Activated CD8-positive, alpha-beta T cell treated with anti-CD3 and anti-CD28 coated beads, Interleukin-2, amount 10 ng/mL, durations not matched to agents 7 days and 5 days (primary cell): ENCODE results near the gene LIX1L. TPM values are rescaled to one million over a fixed set of nuclear protein-coding genes. Genes with fewer than 3 reads are reported as not detected.

Experiments
- ATAC-seq: fragments of 150-1000 bp; cut with Tn5 transposase; one replicate; pipeline ENCODE4 v1.10.0; 2021; ENCODE audit warnings: moderate library complexity
- CTCF ChIA-PET: fragments of 350-600 bp; sonication (Branson Sonifier 250); formaldehyde crosslinking; loops from one replicate; lab custom pipeline; 2021; ENCODE audit warnings: antibody characterized with exemption; lab: Charles Lee
- POLR2A ChIA-PET: fragments of 350-600 bp; sonication (Branson Sonifier 250); formaldehyde crosslinking; loops from one replicate; lab custom pipeline; 2021; ENCODE audit warnings: antibody characterized with exemption; lab: Charles Lee
- DNase-seq: peaks from one replicate; pipeline ENCODE4 v3.0.0-alpha.2; 2020
- H3K27ac Mint-ChIP-seq: one replicate; pipeline ENCODE4 v1.8.0; 2021; ENCODE audit warnings: mild to moderate bottlenecking, mixed read lengths
- H3K27me3 Mint-ChIP-seq: one replicate; pipeline ENCODE4 v1.8.0; 2021; ENCODE audit warnings: low read depth, mixed read lengths
- H3K36me3 Mint-ChIP-seq: one replicate; pipeline ENCODE4 v1.8.0; 2021; ENCODE audit warnings: low read depth, mixed read lengths
- H3K4me1 Mint-ChIP-seq: one replicate; pipeline ENCODE4 v1.8.0; 2021; ENCODE audit warnings: low read depth, mixed read lengths
- H3K4me3 Mint-ChIP-seq: one replicate; pipeline ENCODE4 v1.8.0; 2021; ENCODE audit warnings: mild to moderate bottlenecking, mixed read lengths
- H3K9me3 Mint-ChIP-seq: one replicate; pipeline ENCODE4 v1.8.0; 2022; ENCODE audit warnings: mixed read lengths; ENCODE audit not compliant: insufficient read depth
- total RNA-seq, 2 experiments: library from RNA; stranded (reverse); gene quantifications; one replicate each; pipeline ENCODE4 v1.2.3, GENCODE V29; 2021

LIX1L gene
- total RNA-seq, 2 experiments from 2014 or later, result 45.8 to 48.4 TPM

DNA sequence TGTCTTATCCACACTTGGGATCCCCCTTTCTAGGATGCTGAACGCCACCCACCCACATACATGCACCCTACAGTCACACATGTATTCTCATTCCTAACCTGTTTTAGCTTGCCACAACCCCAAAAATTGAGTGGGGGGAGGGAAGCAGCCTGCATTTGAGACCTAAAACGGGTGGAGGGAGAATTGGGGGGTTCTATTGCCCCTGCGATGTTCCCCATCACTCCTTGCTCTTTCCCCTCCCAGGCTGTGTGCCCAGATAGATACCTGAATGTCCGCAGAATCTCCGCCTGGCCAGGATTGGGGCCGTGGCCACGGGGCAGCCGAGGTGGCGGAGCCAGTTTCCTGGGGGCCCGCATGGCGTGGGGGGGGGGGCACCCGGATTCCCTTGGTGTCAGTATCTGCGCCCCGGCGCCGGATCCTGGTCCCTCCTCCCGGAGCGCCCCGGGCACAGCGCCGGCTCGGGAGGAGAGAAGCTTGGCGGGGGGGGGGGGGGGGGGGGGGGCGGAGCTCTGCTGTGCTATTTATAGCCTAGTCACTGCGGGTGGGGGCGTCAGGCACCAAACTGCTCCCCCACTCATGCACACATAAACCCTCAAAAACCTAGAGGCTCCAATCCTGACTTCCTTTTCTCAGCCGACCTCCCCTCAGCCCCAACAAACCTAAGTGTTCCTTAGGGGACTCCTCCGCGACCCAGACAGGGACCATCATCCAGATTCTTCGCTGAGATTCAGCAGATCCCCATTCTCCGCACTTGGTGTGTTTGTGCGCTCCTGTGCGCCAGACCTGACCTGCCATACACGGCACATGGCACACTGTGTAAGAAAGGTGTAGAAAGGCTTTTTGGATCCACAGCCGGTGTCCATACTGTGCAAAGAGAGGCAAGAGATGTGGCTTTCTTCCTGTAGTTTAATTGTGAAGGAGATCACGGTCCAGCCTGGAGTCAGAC lies 4.6 kb upstream of the LIX1L start:
- Mint-ChIP-seq H3K4me1 (peaks cover 63% of the 10 kb centered on the region), H3K27me3 (no peaks in the 10 kb centered on the region), H3K4me3 (peak overlapping the region; percentile 93), H3K27ac (peak overlapping the region; percentile 84), H3K9me3 (no peaks in the 10 kb centered on the region), H3K36me3 (peaks cover 10% of the 10 kb centered on the region)
- peak; percentile 38 for DNase-seq
- POLR2A ChIA-PET, result interaction anchor here (2.4 to 3.2 kb wide), 2 partner anchors 17 to 35 kb away, joined by 14 to 58 read pairs; partner anchors contain the start of gene RBM8A
- CTCF ChIA-PET, result interaction anchor here (1.0 to 7.3 kb wide), 7 partner anchors 11 to 116 kb away, joined by 3 to 98 read pairs (median 19); partner anchors contain the start of genes ITGA10, NUDT17 and RBM8A
- no peak for ATAC-seq

DNA sequence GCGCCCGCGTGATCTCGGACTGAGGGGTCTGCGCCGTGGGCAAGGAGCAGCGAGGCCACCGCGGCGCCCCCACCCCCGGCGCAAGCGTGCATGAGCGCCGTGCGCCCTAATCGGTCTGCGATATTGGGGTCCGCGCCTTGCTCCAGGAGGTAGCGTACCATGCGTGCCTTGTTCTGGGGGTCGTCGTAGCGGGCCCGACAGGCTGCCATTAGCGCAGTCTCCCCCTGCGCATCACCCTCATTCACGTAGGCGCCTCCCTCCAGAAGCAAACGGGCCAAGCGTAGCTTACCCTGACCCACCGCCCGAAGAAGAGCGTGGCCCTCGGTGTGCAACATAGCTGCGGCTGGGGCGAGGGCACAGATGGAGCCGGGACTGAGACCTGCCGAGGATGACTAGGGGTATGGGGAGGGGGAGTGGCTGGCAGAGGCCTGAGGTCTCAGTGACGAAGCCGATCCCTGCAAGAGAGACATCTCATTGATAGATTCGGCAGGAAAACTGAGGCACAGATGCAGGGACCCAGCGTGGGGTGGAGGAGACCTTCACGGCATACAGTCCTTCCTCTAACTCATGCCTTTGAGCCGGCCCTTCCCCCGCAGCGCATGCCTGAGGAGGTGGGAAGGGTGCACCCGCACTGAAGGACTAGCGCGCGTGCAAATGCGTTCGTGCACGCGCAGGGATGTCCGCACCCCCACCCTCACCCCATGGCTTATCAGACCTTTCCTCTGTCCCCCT lies 3.8 kb upstream of the LIX1L start:
- no peaks in the 10 kb centered on the region for H3K27me3 Mint-ChIP-seq
- DNase-seq (peak; percentile 63), ATAC-seq (no peak)
- H3K36me3 Mint-ChIP-seq, result peaks cover 3% of the 10 kb centered on the region
- no peaks in the 10 kb centered on the region for H3K9me3 Mint-ChIP-seq
- H3K27ac Mint-ChIP-seq, result peak overlapping the region; percentile 84
- H3K4me1 Mint-ChIP-seq, result peaks cover 62% of the 10 kb centered on the region
- ChIA-PET POLR2A (interaction anchor here (2.4 kb wide), 1 partner anchor 34 kb away, joined by 14 read pairs; the partner anchor contains the start of gene RBM8A), CTCF (interaction anchor here (6.4 to 7.3 kb wide), 3 partner anchors 17 to 115 kb away, joined by 46 to 98 read pairs (median 52); partner anchors contain the start of genes NUDT17 and RBM8A)
- peak overlapping the region; percentile 87 for H3K4me3 Mint-ChIP-seq

DNA sequence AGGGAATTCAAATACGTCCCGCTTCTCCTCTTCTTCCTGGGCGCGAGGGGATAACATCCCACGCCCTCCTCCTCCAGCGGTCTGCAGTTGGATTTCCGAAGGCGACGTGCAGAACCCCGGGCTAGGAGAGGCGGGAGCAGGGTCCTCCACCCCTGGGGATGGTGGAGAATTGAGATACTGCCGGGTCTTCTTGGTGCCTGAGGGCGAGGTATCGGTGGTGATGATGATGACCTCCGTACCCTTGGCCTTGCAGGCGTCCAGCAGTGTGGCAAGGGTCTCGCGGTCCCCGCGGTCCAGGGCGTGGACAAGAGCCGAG lies 3.2 kb upstream of the LIX1L start:
- no peak for ATAC-seq
- DNase-seq, result no peak
- peak overlapping the region; percentile 84 for H3K27ac Mint-ChIP-seq
- CTCF ChIA-PET, result interaction anchor here (6.4 to 7.3 kb wide), 3 partner anchors 18 to 115 kb away, joined by 46 to 98 read pairs (median 52); partner anchors contain the start of genes NUDT17 and RBM8A
- H3K4me1 Mint-ChIP-seq, result peaks cover 64% of the 10 kb centered on the region
- POLR2A ChIA-PET, result interaction anchor here (1.5 to 2.4 kb wide), 2 partner anchors 18 to 34 kb away, joined by 3 to 14 read pairs; partner anchors contain the start of gene RBM8A
- peak overlapping the region; percentile 87 for H3K4me3 Mint-ChIP-seq
- H3K27me3 Mint-ChIP-seq, result no peaks in the 10 kb centered on the region
- no peaks in the 10 kb centered on the region for H3K9me3 Mint-ChIP-seq
- H3K36me3 Mint-ChIP-seq, result peaks cover 3% of the 10 kb centered on the region

DNA sequence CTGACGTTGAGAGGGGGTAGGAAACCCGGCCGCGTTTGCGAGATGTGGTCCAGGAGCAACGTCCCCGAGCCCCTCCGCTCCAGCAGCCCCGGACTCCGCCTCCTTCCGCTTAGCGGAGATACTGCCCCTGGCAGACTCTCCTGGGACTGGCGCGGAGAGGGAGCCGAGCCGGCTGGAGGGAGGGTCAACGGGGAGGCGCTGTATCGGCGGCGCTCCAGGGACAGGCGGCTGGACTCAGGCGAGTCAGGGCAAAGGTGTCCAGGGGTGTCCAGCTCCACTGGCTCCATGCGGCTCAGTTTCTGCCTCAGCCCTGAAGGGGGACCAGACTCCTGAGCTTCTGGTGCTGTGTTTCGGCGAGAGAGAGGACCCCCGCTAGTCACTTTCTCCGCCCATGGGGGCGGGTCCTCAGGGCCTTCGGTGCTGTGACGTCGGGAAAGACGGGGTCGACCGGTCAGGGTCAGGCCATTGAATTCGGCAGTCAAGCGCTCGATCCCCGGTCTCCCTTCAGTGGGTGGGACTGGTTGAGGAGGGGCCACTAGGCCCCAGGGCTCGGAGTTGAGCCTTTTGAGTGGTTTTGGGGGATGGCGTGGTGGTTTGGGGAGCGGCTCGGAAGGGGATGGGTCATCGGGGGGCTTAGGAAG lies 2.8 kb upstream of the LIX1L start:
- DNase-seq (peak; percentile 63), ATAC-seq (peak; percentile 9)
- H3K4me3 Mint-ChIP-seq, result peak overlapping the region; percentile 87
- H3K9me3 Mint-ChIP-seq, result no peaks in the 10 kb centered on the region
- POLR2A ChIA-PET, result interaction anchor here (1.5 kb wide), 1 partner anchor 18 kb away, joined by 3 read pairs; no protein-coding TSS in a partner anchor
- peaks cover 3% of the 10 kb centered on the region for H3K36me3 Mint-ChIP-seq
- peaks cover 69% of the 10 kb centered on the region for H3K4me1 Mint-ChIP-seq
- H3K27ac Mint-ChIP-seq, result peak overlapping the region; percentile 84
- no peaks in the 10 kb centered on the region for H3K27me3 Mint-ChIP-seq
- CTCF ChIA-PET, result interaction anchor here (1.7 to 7.3 kb wide), 4 partner anchors 18 to 114 kb away, joined by 5 to 98 read pairs (median 49); partner anchors contain the start of genes NUDT17 and RBM8A

DNA sequence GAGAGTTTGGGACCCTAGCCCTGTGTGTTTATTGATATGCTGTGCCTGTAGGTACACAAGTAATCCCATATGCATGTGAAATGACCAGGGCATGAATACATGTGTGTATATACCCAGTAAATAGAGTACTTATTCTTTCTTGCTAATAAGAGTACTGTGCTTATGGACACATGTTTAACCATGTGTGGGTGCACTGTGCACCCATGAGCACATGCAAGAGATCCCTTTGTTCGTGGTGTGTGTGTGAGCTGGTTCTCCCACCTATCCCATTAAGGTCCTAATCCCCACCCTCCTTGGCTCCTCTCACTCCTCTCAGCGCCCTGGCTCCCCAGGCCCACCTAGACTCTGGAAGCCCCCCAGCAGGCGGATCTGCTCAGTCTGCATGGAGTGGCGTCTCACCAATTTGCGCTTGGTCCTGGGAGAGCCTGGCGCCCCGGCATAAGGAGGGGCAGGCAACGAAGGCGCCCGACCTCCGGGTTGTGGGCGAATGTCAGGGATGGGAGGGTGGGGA lies 2.2 kb upstream of the LIX1L start:
- Mint-ChIP-seq H3K27me3 (no peaks in the 10 kb centered on the region), H3K4me3 (peak overlapping the region; percentile 87), H3K27ac (no peak overlapping the region), H3K36me3 (peaks cover under 1% of the 10 kb centered on the region), H3K9me3 (no peaks in the 10 kb centered on the region), H3K4me1 (peaks cover 70% of the 10 kb centered on the region)
- DNase-seq (no peak), ATAC-seq (no peak)
- CTCF ChIA-PET, result interaction anchor here (1.7 to 7.3 kb wide), 4 partner anchors 18 to 71 kb away, joined by 5 to 98 read pairs (median 43); partner anchors contain the start of gene RBM8A
- POLR2A ChIA-PET, result interaction anchor here (1.2 to 1.5 kb wide), 2 partner anchors 19 to 91 kb away, joined by 3 read pairs; no protein-coding TSS in a partner anchor

DNA sequence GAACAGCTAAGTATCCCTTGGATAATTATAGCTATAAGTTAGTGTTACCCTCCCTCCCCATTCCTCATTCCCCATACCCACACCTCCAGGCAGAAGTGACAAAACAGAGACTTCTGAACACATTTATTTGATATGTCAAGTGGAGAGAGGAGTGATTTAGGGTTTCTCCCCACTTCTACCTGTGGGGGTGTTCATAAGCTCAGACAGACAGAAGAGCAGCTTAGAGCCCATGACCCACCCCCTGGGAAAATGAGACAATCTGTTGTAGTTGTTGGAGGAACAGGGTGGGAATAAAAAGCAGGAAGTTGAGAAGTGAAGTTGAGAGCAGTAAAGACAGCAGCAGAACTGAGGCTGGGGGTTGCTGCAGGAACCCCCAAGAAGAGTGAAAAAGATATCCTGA lies 1.5 kb upstream of the LIX1L start:
- CTCF ChIA-PET, result interaction anchor here (1.1 to 7.3 kb wide), 8 partner anchors 10 to 114 kb away, joined by 3 to 46 read pairs (median 6); partner anchors contain the start of genes NUDT17, PEX11B and RBM8A
- ATAC-seq, result no peak
- no peak for DNase-seq
- POLR2A ChIA-PET, result interaction anchor here (1.2 to 3.4 kb wide), 4 partner anchors 20 to 92 kb away, joined by 3 to 42 read pairs (median 8); partner anchors contain the start of gene RBM8A
- Mint-ChIP-seq H3K9me3 (no peaks in the 10 kb centered on the region), H3K4me3 (peak overlapping the region; percentile 17), H3K36me3 (peaks cover 2% of the 10 kb centered on the region), H3K27me3 (no peaks in the 10 kb centered on the region), H3K27ac (no peak overlapping the region), H3K4me1 (peaks cover 75% of the 10 kb centered on the region)

DNA sequence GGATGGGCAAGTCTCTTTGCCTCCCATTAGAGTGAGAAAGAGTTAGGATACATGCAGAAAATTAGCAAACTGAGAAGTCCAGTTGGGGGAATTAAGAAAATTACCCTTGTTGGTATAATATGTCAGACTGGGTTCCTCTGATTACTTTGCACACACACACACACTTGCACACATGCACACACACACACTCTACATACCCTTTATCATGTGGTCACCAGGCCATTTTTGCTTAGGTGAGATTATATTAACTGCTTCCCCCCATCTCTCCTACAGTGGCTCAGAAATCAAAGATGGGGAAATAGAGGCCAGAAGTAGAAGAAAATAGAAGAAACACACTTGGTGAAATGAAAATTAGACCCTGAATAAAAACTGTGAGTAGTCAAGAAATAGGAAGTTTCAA lies 917 bp upstream of the LIX1L start:
- Mint-ChIP-seq H3K36me3 (peaks cover 2% of the 10 kb centered on the region), H3K4me3 (no peak overlapping the region), H3K9me3 (no peaks in the 10 kb centered on the region), H3K27me3 (no peaks in the 10 kb centered on the region), H3K27ac (no peak overlapping the region), H3K4me1 (peaks cover 73% of the 10 kb centered on the region)
- no peak for ATAC-seq
- ChIA-PET POLR2A (interaction anchor here (0.8 to 3.4 kb wide), 7 partner anchors 20 to 93 kb away, joined by 3 to 42 read pairs (median 5); partner anchors contain the start of gene RBM8A), CTCF (interaction anchor here (1.0 to 7.3 kb wide), 12 partner anchors 10 to 114 kb away, joined by 3 to 46 read pairs (median 8); partner anchors contain the start of genes NUDT17, PEX11B, PIAS3 and RBM8A)
- no peak for DNase-seq

DNA sequence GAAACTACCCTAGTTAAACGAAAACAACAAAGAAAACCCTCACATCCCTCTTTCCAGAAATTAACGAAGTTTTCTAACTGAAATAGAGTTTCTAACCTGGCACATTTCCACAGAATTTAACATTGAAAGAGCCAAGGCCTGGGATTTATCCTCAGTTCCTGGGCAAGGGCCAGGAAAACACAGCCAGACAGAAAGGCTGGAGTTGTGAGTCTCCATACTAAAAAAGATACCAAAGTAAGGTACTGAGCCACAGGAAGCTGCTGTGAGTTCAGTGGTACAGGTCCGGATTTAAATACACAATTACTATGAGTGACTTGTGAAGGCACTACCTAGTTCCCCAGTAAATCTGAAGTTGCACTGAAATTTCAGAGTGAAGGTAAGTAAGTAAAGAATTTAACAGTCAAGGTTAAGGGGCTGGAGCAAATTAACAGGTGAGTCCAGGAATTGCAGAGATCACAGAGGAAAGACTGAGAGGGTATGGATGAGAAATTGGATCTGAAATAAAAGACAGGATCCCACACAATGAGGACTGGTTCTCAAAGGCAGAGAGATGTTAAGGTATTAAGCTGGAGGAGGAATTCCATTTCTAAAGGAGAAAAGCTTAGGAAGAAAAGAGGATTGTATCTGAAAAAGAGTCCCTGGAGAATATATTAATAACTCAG lies 905 bp downstream of the LIX1L start:
- ATAC-seq (no peak), DNase-seq (peak; percentile 38)
- POLR2A ChIA-PET, result interaction anchor here (1.0 to 3.4 kb wide), 10 partner anchors 14 to 98 kb away, joined by 3 to 42 read pairs (median 4); partner anchors contain the start of genes PEX11B, PIAS3, RBM8A and TXNIP
- Mint-ChIP-seq H3K4me3 (peak overlapping the region; percentile 85), H3K27ac (peak overlapping the region; percentile 84), H3K9me3 (no peaks in the 10 kb centered on the region), H3K4me1 (peaks cover 61% of the 10 kb centered on the region), H3K36me3 (peaks cover 13% of the 10 kb centered on the region), H3K27me3 (no peaks in the 10 kb centered on the region)
- CTCF ChIA-PET, result interaction anchor here (1.0 to 7.3 kb wide), 11 partner anchors 13 to 112 kb away, joined by 3 to 46 read pairs (median 8); partner anchors contain the start of genes ITGA10, NUDT17 and RBM8A

DNA sequence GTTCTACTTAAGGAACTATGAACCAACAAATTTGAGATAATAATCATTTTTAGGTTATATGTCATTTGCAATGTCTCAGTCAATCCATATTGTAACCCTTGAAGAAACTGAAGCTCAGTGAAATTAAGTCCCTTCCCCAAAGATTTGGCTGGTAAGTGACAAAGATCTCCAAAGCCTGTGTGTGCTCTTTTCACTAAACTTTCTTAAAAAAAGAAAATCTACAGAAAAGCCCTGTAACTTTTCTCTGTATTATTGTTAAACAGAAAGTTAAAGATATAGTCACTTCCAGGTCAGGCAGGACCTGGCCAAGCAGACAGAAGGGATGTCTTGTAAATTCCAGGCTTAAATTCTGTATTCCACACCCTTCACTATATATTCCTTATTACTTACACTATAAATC lies 1.5 kb downstream of the LIX1L start:
- Mint-ChIP-seq H3K4me3 (peak overlapping the region; percentile 85), H3K27me3 (no peaks in the 10 kb centered on the region), H3K36me3 (peaks cover 18% of the 10 kb centered on the region), H3K9me3 (no peaks in the 10 kb centered on the region), H3K27ac (peak overlapping the region; percentile 84), H3K4me1 (peaks cover 60% of the 10 kb centered on the region)
- CTCF ChIA-PET, result interaction anchor here (1.0 to 7.3 kb wide), 5 partner anchors 13 to 111 kb away, joined by 3 to 46 read pairs (median 7); partner anchors contain the start of genes NUDT17 and RBM8A
- POLR2A ChIA-PET, result interaction anchor here (0.6 to 3.4 kb wide), 5 partner anchors 13 to 40 kb away, joined by 3 to 42 read pairs (median 4); partner anchors contain the start of genes PEX11B, RBM8A and TXNIP
- ATAC-seq (no peak), DNase-seq (no peak)
